B cell (primary cell): ENCODE measurements around the gene PABPC1L2B.
"Not testable (repeated sequence)": the region's sequence is repeated elsewhere in the genome, so short reads cannot be mapped to it uniquely, and the experiment has no call there.

Experiments used
- EZH2 ChIP-seq: IDR thresholded peaks from 2 replicates; pipeline ENCODE4 v1.6.1; 2012; ENCODE audit warnings: borderline replicate concordance, low read depth, mild to moderate bottlenecking, moderate library complexity, low read length; ENCODE audit not compliant: insufficient read depth, poor library complexity, severe bottlenecking
- TF ChIP-seq, protein P1 (sequence below): fragments of 200-600 bp; IDR thresholded peaks from one replicate; pipeline ENCODE4 v1.8.0; 2022; ENCODE audit warnings: antibody characterized with exemption, mild to moderate bottlenecking

DNA sequence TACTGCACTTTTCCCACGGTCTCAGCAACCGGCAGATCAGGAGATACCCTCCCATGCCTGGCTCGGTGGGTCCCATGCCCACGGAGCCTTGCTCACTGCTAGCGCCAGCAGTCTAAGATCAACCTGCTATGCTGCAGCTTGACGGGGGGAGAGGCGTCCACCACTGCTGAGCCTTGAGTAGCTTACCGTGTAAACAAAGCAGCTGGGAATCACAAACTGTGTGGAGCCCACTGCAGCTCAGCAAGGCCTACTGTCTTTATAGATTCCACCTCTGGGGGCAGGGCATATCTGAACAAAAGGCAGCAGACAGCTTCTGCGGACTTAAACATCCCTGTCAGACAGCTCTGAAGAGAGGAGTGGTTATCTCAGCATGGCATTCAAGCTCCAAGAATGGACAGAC lies 42.8 kb upstream of the PABPC1L2B start:
- TF ChIP-seq, protein P1, sequence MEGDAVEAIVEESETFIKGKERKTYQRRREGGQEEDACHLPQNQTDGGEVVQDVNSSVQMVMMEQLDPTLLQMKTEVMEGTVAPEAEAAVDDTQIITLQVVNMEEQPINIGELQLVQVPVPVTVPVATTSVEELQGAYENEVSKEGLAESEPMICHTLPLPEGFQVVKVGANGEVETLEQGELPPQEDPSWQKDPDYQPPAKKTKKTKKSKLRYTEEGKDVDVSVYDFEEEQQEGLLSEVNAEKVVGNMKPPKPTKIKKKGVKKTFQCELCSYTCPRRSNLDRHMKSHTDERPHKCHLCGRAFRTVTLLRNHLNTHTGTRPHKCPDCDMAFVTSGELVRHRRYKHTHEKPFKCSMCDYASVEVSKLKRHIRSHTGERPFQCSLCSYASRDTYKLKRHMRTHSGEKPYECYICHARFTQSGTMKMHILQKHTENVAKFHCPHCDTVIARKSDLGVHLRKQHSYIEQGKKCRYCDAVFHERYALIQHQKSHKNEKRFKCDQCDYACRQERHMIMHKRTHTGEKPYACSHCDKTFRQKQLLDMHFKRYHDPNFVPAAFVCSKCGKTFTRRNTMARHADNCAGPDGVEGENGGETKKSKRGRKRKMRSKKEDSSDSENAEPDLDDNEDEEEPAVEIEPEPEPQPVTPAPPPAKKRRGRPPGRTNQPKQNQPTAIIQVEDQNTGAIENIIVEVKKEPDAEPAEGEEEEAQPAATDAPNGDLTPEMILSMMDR: not testable (repeated sequence)
- TF ChIP-seq EZH2: not testable (repeated sequence)
